Left lung (tissue), 10 donors: ENCODE results near the gene MYMX. TPM values are rescaled to one million over a fixed set of nuclear protein-coding genes. Genes with fewer than 3 reads are reported as not detected.
A peak's percentile ranks its signal among the peaks of the same experiment; 100 is the strongest.

Experiments
- ATAC-seq: fragments of 200-7000 bp; cut with Tn5 transposase; one replicate; pipeline ENCODE4 v1.9.1; 2020; ENCODE audit warnings: moderate library complexity
- DNase-seq, 4 donors: peaks; one replicate each; pipeline ENCODE4 v3.0.0-alpha.2; 2013 to 2020
- H3K27ac ChIP-seq, 2 donors: fragments of 200-600 bp; sonication (generic) in 1 of 2; one replicate each; pipeline versions ENCODE4 v1.5.0 to v1.8.0; 2020 to 2021
- H3K27me3 ChIP-seq, 2 donors: fragments of 200-600 bp; sonication (generic) in 1 of 2; one replicate each; pipeline versions ENCODE4 v1.5.0 to v1.8.0; 2020 to 2021
- H3K36me3 ChIP-seq, 2 donors: fragments of 200-600 bp; sonication (generic) in 1 of 2; one replicate each; pipeline versions ENCODE4 v1.5.0 to v1.8.0; 2020 to 2021
- H3K4me1 ChIP-seq, 2 donors: fragments of 200-600 bp; one replicate each; pipeline ENCODE4 v1.8.0; 2021
- H3K4me3 ChIP-seq, 2 donors: fragments of 200-600 bp; sonication (generic) in 1 of 2; one replicate each; pipeline versions ENCODE4 v1.5.0 to v1.8.0; 2020 to 2021; ENCODE audit warnings: mild to moderate bottlenecking in 1 of 2
- H3K9me3 ChIP-seq, 2 donors: fragments of 200-600 bp; sonication (generic) in 1 of 2; one replicate each; pipeline versions ENCODE4 v1.5.0 to v1.8.0; 2020 to 2021
- CTCF ChIP-seq, 2 donors: fragments of 200-600 bp; sonication (generic) in 1 of 2; IDR thresholded peaks; one replicate each; pipeline versions ENCODE4 v1.5.0 to v1.8.0; 2021; ENCODE audit warnings: antibody characterized with exemption in 2 of 2
- intact Hi-C, 2 donors: fragments of 100-400 bp; cut with DNase I; formaldehyde crosslinking; loops; one replicate each; pipeline versions ENCODE4 v1.11.2 to v1.14.2; 2022
- polyA plus RNA-seq, 6 donors: library from polyadenylated mRNA; unstranded; fragments of 120-200 nt; gene quantifications; one replicate each; pipeline ENCODE4 v1.2.1, GENCODE V29; 2013; ENCODE audit not compliant: insufficient read length in 6 of 6
- total RNA-seq, 2 donors: library from RNA; stranded (reverse); fragmentation: NEBNext Ultra II Directional; extraction: Animal tissue kit (Norgen Biotek cat#: 25700); gene quantifications; one replicate each; pipeline ENCODE4 v1.2.1, GENCODE V29; 2021
- donor health status: DM: no; HTN: yes; CAD: no.
- donor health status: DM: no; HTN: no; CAD: no.

The MYMX gene
- total and polyA plus RNA-seq, 8 donors = 0.21 to 0.79 (median 0.33) TPM; not detected in 2

DNA sequence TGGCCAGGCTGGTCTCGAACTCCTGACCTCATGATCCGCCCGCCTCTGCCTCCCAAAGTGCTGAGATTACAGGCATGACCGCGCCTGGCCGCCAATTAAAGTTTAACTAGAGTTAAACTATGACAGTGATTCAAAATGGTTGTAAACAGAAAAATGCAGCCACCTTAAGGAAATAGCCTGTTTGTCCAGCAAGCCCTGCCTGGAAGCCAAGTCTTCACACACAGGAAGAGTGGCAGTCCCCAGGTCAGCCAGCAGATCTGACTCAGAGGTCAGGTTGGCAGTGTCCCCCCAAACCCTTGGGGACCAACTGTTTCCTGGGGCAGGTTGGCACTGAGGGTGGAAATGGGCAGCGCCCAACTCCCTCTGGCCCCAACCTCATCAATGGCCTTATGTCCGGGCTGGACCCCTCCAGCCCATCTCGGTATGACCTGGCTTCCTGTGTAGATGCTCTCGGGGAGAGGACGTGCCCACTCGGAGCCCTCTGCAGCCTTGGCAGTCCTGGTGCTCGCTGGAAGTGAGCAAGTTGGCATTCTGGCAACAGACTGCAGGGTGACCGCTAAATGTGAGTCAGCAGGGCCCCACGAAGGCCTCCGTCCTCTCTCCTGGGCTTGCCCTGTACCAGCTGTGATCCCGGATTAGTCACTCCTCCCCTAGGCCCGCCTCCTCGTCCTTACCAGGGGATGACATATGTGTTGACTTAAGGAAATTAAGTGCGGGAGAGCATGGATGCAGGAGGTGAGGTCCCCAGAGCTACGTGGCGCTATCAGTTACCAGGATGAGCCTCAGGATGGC is 20.5 kb downstream of the MYMX start:
- TF ChIP-seq CTCF (IDR thresholded peaks at IDR 0.05) = no peak
- ATAC-seq (peak; percentile 94), DNase-seq (peak; percentile 66 to 94 (median 91))
- H3K27ac ChIP-seq = peak overlapping the region; percentile 81 to 91
- intact Hi-C loops = loop anchor here in 1 of 2 donors (5.0 kb wide), 1 partner anchor 65 kb away; no protein-coding TSS in a partner anchor
- H3K9me3 ChIP-seq = no peaks in the 10 kb centered on the region
- no peaks in the 10 kb centered on the region for H3K27me3 ChIP-seq
- H3K4me3 ChIP-seq = peak overlapping the region; percentile 42 to 57
- H3K4me1 ChIP-seq = peaks cover 10 to 52% of the 10 kb centered on the region in 2 donors
- H3K36me3 ChIP-seq = peaks cover 0 to 9% of the 10 kb centered on the region in 2 donors

DNA sequence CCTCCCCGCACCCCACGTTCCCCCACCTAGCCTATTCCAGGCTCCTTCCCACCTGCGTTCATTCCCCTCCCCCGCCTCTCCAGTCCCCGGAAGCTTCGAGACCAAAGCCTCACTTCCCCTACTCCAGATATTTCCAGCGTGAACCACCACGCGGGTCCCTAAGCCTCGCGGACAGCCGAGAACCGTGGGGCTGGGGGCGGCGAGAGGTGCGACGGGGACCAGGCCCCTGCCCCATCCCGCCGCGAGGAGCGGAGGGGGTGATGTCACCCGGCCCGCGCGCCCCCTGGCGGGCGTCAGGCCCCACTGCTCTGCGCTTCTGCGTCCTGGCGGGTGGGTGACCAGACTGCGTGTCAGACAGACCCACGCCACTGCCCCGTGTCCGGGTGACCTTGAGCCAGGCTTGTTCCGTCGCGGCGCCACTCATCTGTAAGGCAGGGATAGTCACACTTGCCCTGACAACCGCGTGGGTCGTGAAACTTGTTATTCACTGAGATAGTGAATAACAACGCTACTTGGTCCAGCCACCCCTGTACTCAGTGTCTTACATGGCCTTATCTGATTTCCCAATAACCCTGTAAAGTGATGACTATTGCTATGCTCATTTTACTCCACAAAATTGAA is 21.2 kb downstream of the MYMX start:
- Histone ChIP-seq H3K4me1 (peaks cover 10 to 51% of the 10 kb centered on the region in 2 donors), H3K9me3 (no peaks in the 10 kb centered on the region), H3K4me3 (peak overlapping the region; percentile 42 to 57), H3K27ac (peak overlapping the region; percentile 81 to 91), H3K36me3 (peaks cover 0 to 3% of the 10 kb centered on the region in 2 donors), H3K27me3 (no peaks in the 10 kb centered on the region)
- intact Hi-C loops = loop anchor here in 1 of 2 donors (5.0 kb wide), 1 partner anchor 66 kb away; no protein-coding TSS in a partner anchor
- ATAC-seq (peak; percentile 90), DNase-seq (peak; percentile 72 to 98 (median 85))
- peak; percentile 97 to 99 for TF ChIP-seq CTCF (IDR thresholded peaks at IDR 0.05)

DNA sequence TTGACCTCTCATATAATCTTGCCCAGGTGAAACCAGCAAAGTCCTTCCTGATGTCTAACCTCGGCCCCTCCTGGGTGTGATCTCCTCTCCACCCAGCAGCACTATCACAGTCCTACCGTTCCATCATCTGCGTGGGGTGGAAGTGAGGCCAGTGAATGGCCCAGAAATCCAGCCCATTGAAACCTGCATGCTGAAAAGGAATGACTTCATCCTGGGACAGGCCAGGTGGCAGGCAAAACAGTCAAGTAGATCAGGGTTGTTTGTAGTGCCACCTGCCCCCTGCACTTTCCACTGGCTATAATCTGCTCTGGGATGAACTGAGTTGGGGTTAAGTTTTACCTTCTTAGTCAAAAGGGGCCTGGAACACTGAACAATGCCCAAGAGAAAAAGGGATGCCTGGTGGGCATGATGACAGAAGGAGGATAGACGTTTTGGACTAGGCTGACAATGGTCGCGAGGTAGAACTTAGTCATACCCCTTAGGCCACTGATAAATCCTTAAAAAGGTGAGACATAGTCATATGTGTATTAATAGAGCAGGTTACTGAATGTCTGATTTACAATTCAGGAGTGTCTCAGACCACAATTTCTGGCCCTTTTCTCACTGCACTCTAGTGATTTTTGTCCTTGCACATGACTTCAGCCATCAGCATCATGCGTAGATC is 22.1 kb downstream of the MYMX start:
- H3K27ac ChIP-seq = no peak overlapping the region
- no peak overlapping the region for H3K4me3 ChIP-seq
- DNase-seq = no peak

DNA sequence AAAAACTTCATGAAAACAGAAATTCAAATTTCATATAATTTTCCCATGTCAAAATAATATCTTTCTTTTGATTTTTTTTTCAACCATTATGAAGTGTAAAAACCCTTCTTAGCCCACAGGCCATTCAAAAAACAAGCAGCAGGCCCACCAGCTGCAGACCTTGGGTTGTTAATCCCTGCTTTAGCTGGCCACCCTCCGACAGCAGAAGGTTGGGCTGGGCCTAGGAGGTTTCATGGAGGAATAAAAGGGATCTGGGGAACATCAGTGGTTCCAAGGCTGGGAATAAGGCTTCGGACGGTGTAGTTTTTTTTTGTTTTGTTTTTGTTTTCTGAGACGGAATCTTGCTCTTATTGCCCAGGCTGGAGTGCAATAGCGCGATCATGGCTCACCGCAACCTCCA is 26.6 kb downstream of the MYMX start:
- Histone ChIP-seq H3K27me3 (no peaks in the 10 kb centered on the region), H3K4me1 (peaks cover 4 to 17% of the 10 kb centered on the region in 2 donors), H3K4me3 (no peak overlapping the region), H3K27ac (no peak overlapping the region), H3K36me3 (peaks cover 0 to 2% of the 10 kb centered on the region in 2 donors), H3K9me3 (no peaks in the 10 kb centered on the region)
- no peak for TF ChIP-seq CTCF (IDR thresholded peaks at IDR 0.05)
- intact Hi-C loops = no loop called here
- no peak for ATAC-seq
- DNase-seq = no peak

More for the DNA sequence above, 22.1 kb downstream of the MYMX start:
- no peak for ATAC-seq
- no peak for TF ChIP-seq CTCF (IDR thresholded peaks at IDR 0.05)
- no peaks in the 10 kb centered on the region for H3K27me3 ChIP-seq
- intact Hi-C loops = loop anchor here in 1 of 2 donors (5.0 kb wide), 1 partner anchor 67 kb away; no protein-coding TSS in a partner anchor
- no peaks in the 10 kb centered on the region for H3K9me3 ChIP-seq
- H3K36me3 ChIP-seq = no peaks in the 10 kb centered on the region
- peaks cover 10 to 42% of the 10 kb centered on the region in 2 donors for H3K4me1 ChIP-seq
